GM12878 (cell line): ENCODE measurements around the gene PCSK2. TPM values are rescaled to one million over a fixed set of nuclear protein-coding genes. Genes with fewer than 3 reads are reported as not detected.

Source experiments
- ATAC-seq: fragments of 200-7000 bp; cut with Tn5 transposase; 3 replicates; pipeline ENCODE4 v1.9.1; 2020; ENCODE audit warnings: mild to moderate bottlenecking, moderate library complexity
- BruUV-seq: library from RNA; stranded (reverse); fragments of 400-500 nt; replicated peaks from 2 replicates; lab custom pipeline; 2021; lab: Mats Ljungman, UMichigan
- CTCF ChIA-PET: fragments of 300-600 bp; sonication (Branson Sonifier 250); formaldehyde crosslinking; extraction: SDS; loops from one replicate; lab custom pipeline; 2021; ENCODE audit warnings: inconsistent platforms; lab: Yijun Ruan, JAX
- POLR2A ChIA-PET: fragments of 350-600 bp; formaldehyde crosslinking; extraction: SDS; loops from one replicate; lab custom pipeline; 2021; ENCODE audit warnings: inconsistent platforms; lab: Charles Lee
- RAD21 ChIA-PET: fragments of 300-600 bp; sonication (Branson Sonifier 250); formaldehyde crosslinking; loops from one replicate; lab custom pipeline; 2023; ENCODE audit warnings: antibody characterized with exemption; ENCODE audit not compliant: unreplicated experiment; lab: Charles Lee
- SMC1A ChIA-PET: fragments of 300-600 bp; sonication (Branson Sonifier 250); formaldehyde crosslinking; loops from one replicate; lab custom pipeline; 2023; ENCODE audit not compliant: unreplicated experiment, uncharacterized antibody; lab: Charles Lee
- DNase-seq: peaks from one replicate; pipeline ENCODE4 v3.0.0-alpha.2; 2011; ENCODE audit warnings: low read depth, low spot score
- FAIRE-seq: peaks from 3 replicates; lab custom pipeline; 2011; peaks lifted over from hg19 to GRCh38; lab: Jason Lieb, UNC
- H2AFZ ChIP-seq: 2 replicates; pipeline ENCODE4 v1.6.0; 2011; ENCODE audit warnings: low read depth, low read length, control low read depth; ENCODE audit not compliant: control insufficient read depth
- H3K27ac ChIP-seq: 2 replicates; pipeline ENCODE4 v1.5.1; 2011; ENCODE audit warnings: control low read depth; ENCODE audit not compliant: control insufficient read depth, insufficient read depth
- H3K27me3 ChIP-seq, 2 experiments: replicated peaks in 1 of 2; 2 replicates each; pipeline versions ENCODE4 v1.6.0 to v1.6.1; 2011; ENCODE audit warnings: low read length in 1 of 2; ENCODE audit not compliant: control insufficient read depth in 2 of 2, insufficient read depth in 2 of 2
- H3K36me3 ChIP-seq, 2 experiments: 2 replicates each; pipeline ENCODE4 v1.5.1; 2011; ENCODE audit warnings: low read length in 1 of 2; ENCODE audit not compliant: control insufficient read depth in 2 of 2, insufficient read depth in 2 of 2
- H3K4me1 ChIP-seq: 2 replicates; pipeline ENCODE4 v1.6.1; 2011; ENCODE audit warnings: mild to moderate bottlenecking, low read length, moderate library complexity, mixed read lengths; ENCODE audit not compliant: control insufficient read depth, insufficient read depth
- H3K4me2 ChIP-seq: 2 replicates; pipeline ENCODE4 v1.6.0; 2011; ENCODE audit warnings: control low read depth; ENCODE audit not compliant: control insufficient read depth, insufficient read depth
- H3K4me3 ChIP-seq: fragments of 200-600 bp; sonication (generic); 2 replicates; pipeline ENCODE4 v1.5.1; 2016
- H3K79me2 ChIP-seq: 2 replicates; pipeline ENCODE4 v1.6.0; 2011; ENCODE audit warnings: low read length; ENCODE audit not compliant: control insufficient read depth, insufficient read depth
- H3K9ac ChIP-seq: 2 replicates; pipeline ENCODE4 v1.8.0; 2011; ENCODE audit warnings: low read length, control low read depth, mixed read lengths; ENCODE audit not compliant: control insufficient read depth, insufficient read depth
- H3K9me3 ChIP-seq: replicated peaks from 3 replicates; pipeline ENCODE4 v1.5.1; 2011; ENCODE audit warnings: mild to moderate bottlenecking, low read length; ENCODE audit not compliant: control insufficient read depth, insufficient read depth
- H4K20me1 ChIP-seq: 2 replicates; pipeline ENCODE4 v1.6.0; 2011; ENCODE audit not compliant: control insufficient read depth, insufficient read depth
- CTCF ChIP-seq, 3 experiments: IDR thresholded peaks in 2 of 3; conservative IDR thresholded peaks in 1 of 3; 2 replicates each; pipeline ENCODE4 v1.5.1; 2011; ENCODE audit warnings: low read depth in 3 of 3, low read length in 3 of 3, mild to moderate bottlenecking in 3 of 3, control low read depth in 2 of 3, moderate library complexity in 2 of 3, inconsistent platforms in 1 of 3, mixed read lengths in 1 of 3; ENCODE audit not compliant: control insufficient read depth in 2 of 3, insufficient read depth in 1 of 3; ENCODE audit errors: extremely low read depth in 1 of 3
- EZH2 ChIP-seq: IDR thresholded peaks from 2 replicates; pipeline ENCODE4 v1.6.1; 2012; ENCODE audit warnings: low read depth, mild to moderate bottlenecking, control low read depth, inconsistent platforms, low read length, borderline replicate concordance; ENCODE audit not compliant: control insufficient read depth
- RAD21 ChIP-seq: IDR thresholded peaks from 2 replicates; pipeline ENCODE4 v1.6.1; 2011; ENCODE audit warnings: mild to moderate bottlenecking, low read depth, low read length, moderate library complexity; ENCODE audit not compliant: insufficient read depth
- SMAD1 ChIP-seq: fragments of 450-650 bp; IDR thresholded peaks from 2 replicates; pipeline ENCODE4 v1.6.1; 2018; ENCODE audit warnings: mild to moderate bottlenecking, low read depth; ENCODE audit not compliant: partially characterized antibody
- SMC3 ChIP-seq: IDR thresholded peaks from 2 replicates; pipeline ENCODE4 v1.6.1; 2011; ENCODE audit warnings: low read length, improper control_type of control experiment, borderline replicate concordance
- ZNF274 ChIP-seq: IDR thresholded peaks from one replicate; pipeline ENCODE4 v1.8.0; 2011; ENCODE audit not compliant: insufficient read length, insufficient read depth
- in situ Hi-C: fragments of 300-500 bp; cut with MboI; formaldehyde crosslinking; loops from 9 replicates; pipeline ENCODE4 v1.14.3; 2018; ENCODE audit warnings: mixed read lengths
- intact Hi-C: fragments of 100-400 bp; cut with micrococcal nuclease; formaldehyde crosslinking; loops from one replicate; pipeline ENCODE4 v1.14.2; 2022; ENCODE audit not compliant: unreplicated experiment
- polyA plus RNA-seq, 11 experiments: library from polyadenylated mRNA; depleted of rRNA in 4 of 11; unstranded in 6 of 11; stranded (reverse) in 5 of 11; fragments of >200 nt; fragmentation: Nextera tagmentation in 4 of 11; fragmentation: Illumina TruSeq in 1 of 11; extraction: Ambion mirVana in 4 of 11; extraction: Trizol in 1 of 11; gene quantifications; 1 replicate in 1 of 11; 2 replicates in 10 of 11; pipeline versions ENCODE4 v1.2.1 to v1.2.3, GENCODE V29; 2011 to 2016; ENCODE audit warnings: inconsistent platforms in 2 of 11, missing spikeins in 2 of 11, low read depth in 1 of 11
- total RNA-seq, 4 experiments: library from RNA; depleted of rRNA in 3 of 4; stranded (reverse); fragments of >200 nt in 3 of 4; fragmentation: Illumina TruSeq in 1 of 4; extraction: Trizol in 1 of 4; gene quantifications; 2 replicates each; pipeline versions ENCODE4 v1.2.1 to v1.2.3, GENCODE V29; 2013 to 2021

PCSK2 gene
- total and polyA plus RNA-seq, 10 of the 15 experiments (the other 5 are each of a cell fraction or from before 2014, with no cell fraction given) = not detected

GRCh38 chr20:17281478-17281877, 54.6 kb downstream of the PCSK2 start:
- POLR2A ChIA-PET = no interaction called here
- FAIRE-seq (no peak), DNase-seq (no peak), ATAC-seq (peak; percentile 68)
- Histone ChIP-seq H3K9me3 (no peaks in the 10 kb centered on the region), H3K79me2 (no peaks in the 10 kb centered on the region), H3K27me3 (no peaks in the 10 kb centered on the region), H3K4me1 (no peaks in the 10 kb centered on the region), H3K4me2 (no peak overlapping the region), H4K20me1 (no peaks in the 10 kb centered on the region), H2AFZ (no peak overlapping the region), H3K4me3 (no peak overlapping the region), H3K27ac (no peak overlapping the region), H3K9ac (no peak overlapping the region), H3K36me3 (no peaks in the 10 kb centered on the region)
- in situ Hi-C loops (no loop called here), intact Hi-C loops (loop anchor here (2.0 kb wide), 1 partner anchor 479 kb away; no protein-coding TSS in a partner anchor)
- CTCF ChIA-PET = interaction anchor here (1.1 to 1.6 kb wide), 2 partner anchors 474 to 478 kb away, joined by 3 to 5 read pairs; no protein-coding TSS in a partner anchor
- BruUV-seq = no TSS peak
- SMC1A ChIA-PET = interaction anchor here (0.5 kb wide), 1 partner anchor 10 kb away, joined by 3 read pairs; no protein-coding TSS in a partner anchor
- TF ChIP-seq CTCF (IDR thresholded peaks at IDR 0.05 in 2 of 3, conservative IDR thresholded peaks at IDR 0.05 in 1 of 3; ENCODE audit: control insufficient read depth in 2 of 3, extremely low read depth in 1 of 3, insufficient read depth in 1 of 3, low read depth in 3 of 3, low read length in 3 of 3) (peak; percentile 44 to 58 (median 52); a peak in 4 of 6 replicates), SMAD1 (no peak), EZH2 (no peak), ZNF274 (no peak), RAD21 (peak; percentile 39), SMC3 (peak; percentile 50; the same call in 1 of the 2 replicates)
- RAD21 ChIA-PET = interaction anchor here (1.4 kb wide), 1 partner anchor 478 kb away, joined by 3 read pairs; no protein-coding TSS in a partner anchor
